H4 (cell line): ENCODE results near the gene TMEM258. TPM values are rescaled to one million over a fixed set of nuclear protein-coding genes. Genes with fewer than 3 reads are reported as not detected.

Experiments
- DNase-seq: peaks from one replicate; pipeline ENCODE4 v3.0.0-alpha.2; 2015; ENCODE audit warnings: low spot score
- total RNA-seq: library from RNA; depleted of rRNA; stranded (reverse); fragments of >200 nt; shearing (Covaris generic); gene quantifications from 2 replicates; pipeline ENCODE4 v1.2.3, GENCODE V29; 2014

Gene TMEM258
- total RNA-seq, 1 experiment from 2014 or later, result 133 TPM

DNA sequence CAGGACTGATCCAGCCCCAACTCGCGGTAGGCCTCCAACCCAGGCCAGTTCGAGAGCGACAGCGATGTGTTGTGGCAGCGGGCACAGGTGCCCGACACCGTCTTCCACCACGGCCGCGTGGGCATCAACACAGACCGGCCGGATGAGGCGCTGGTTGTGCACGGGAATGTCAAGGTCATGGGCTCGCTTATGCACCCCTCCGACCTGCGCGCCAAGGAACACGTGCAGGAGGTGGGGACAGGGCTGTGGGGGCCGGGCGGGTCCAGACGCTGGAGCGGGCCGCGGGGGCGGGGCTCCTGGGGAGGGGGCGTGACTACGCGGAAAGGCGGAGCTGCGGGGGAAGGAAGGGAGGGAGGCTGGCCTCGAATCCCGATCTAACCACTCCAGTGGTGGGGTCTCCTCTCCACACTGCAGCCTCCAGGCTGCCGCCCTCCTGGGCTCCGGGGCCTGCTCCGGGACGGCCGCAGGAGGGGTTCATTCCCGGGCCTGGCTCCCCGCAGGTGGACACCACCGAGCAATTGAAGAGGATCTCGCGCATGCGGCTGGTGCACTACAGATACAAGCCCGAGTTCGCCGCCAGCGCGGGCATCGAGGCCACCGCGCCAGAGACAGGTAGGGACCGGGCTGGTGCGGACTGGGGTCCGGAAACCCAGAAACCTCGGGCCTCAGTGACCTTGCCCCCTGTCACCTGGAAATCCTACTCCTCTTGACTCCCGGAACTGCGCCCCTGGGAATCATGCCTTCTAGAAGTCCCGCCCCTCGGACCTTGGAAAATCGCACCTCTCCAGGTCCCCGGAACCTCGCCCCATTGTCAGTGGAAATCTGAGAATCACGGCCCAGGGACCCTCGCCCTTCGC lies 14.9 kb downstream of the TMEM258 start:
- no peak for DNase-seq

DNA sequence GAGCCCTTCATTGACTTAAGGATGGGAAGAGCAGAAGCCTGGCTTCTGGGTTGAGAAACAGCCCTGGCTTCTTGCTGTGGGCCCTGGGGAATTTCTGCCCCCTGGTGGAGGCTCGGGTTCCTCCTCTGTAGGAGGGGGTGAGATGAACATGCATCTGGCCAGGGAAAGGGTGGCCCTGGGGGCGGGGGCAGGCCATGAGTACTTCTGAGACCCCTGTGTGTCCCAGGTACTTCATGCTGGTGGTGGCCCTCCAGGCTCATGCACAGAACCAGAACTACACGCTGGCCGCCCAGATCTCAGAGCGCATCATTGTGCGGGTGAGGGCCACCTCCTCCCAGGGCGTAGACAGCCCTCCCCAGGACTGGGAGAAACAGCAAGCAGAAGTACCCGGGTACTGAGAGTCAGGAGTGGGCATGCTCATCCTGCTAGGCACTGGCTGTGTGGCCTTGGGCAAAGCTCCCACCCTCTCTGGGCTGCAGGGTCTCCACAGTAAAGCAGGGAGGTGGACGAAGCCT lies 15.8 kb downstream of the TMEM258 start:
- peak; percentile 34 for DNase-seq

DNA sequence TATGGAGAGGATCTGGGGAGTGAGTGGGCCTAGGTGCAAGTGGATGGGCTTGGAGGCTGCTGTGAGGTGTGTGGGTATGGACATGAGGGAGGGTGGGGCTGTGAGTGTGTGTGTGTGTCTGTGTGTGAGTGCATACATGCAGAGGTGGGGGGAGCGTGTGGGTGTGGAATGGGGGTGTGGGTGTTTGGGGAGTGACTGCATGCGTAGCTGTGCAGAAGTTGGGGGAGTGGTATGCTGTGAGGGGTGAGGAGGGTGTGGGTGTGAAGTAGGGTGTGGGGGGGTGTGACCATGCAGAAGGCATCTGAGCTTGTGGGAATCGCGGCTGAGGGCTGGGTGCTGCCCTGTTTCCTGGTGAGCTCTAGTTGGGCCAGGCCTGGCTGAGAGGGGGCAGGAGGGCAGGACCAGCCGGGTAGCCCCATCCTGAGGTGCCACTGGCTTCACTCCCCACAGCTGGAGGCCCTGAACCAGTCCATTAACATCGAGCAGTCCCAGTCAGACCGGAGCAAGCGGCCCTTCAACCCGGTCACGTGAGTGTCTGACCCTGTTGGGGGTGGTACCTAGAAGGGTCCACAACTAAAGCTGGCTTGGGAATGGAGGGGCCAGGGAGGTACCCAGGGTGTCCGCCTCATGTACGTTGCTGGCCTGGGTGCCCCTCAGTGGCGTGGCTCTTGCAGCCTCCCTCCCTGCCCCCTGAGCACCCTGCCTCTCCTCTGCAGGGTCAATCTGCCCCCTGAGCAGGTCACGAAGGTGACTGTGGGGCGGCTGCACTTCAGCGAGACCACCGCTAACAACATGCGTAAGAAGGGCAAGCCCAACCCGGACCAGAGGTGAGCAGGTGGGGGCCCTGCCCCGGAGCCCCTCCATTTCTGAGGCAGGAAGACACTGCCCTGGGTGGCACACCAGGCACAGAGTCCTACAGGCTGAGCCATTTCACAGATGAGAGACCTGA lies 16.5 kb downstream of the TMEM258 start:
- DNase-seq, result no peak

DNA sequence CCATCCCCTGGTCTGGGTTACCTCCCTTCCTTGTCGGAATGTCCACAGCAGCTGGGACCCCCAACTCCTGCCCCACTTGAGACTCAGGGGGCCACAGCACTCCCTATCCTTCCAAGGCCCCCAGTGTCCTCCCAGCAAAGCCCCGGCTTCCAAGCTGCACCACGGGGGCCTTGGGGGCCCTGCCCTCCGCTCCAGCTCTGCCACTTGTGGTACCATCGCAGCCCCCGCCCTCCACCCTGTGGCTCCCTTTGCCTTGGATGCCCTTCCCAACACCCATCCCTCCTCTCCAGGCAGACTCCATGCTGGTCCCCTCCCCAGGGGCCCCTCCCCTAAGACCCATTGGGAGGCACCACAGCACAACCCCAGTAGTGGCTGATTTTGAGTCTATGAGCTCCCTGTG lies 17.3 kb downstream of the TMEM258 start:
- no peak for DNase-seq

DNA sequence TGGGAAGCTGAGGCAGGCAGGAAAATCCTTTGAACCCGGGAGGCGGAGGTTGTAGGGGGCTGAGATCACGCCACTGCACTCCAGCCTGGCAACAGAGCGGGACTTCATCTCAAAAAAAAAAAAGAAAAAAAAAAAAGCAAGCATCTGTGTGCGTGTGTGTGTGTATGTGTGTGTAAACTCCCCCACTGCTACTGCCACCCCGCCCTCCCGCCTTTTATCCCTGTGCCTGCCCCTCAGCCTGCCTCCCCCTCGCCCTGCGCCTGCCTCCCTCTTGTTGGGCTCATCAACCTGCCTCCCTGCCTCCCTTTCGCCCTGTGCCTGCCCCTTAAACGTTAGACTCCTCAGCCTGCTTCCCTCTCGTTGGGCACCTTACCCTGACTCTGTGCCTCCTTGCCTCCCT lies 18.0 kb downstream of the TMEM258 start:
- DNase-seq, result no peak

DNA sequence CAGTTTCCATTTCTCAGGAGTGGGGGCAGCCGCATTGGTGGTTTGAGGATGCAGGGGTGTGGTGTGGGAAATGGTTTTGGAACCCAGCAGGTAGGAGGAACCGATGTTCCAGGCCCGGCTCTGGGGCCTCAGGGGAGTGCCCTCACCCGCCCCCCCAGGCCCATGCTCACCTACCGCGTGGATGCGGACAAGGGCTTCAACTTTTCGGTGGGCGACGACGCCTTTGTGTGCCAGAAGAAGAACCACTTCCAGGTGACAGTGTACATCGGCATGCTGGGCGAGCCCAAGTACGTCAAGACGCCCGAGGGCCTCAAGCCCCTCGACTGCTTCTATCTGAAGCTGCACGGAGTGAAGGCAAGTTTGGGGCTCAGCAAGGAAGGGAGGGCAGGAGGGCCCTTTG lies 18.6 kb downstream of the TMEM258 start:
- no peak for DNase-seq

DNA sequence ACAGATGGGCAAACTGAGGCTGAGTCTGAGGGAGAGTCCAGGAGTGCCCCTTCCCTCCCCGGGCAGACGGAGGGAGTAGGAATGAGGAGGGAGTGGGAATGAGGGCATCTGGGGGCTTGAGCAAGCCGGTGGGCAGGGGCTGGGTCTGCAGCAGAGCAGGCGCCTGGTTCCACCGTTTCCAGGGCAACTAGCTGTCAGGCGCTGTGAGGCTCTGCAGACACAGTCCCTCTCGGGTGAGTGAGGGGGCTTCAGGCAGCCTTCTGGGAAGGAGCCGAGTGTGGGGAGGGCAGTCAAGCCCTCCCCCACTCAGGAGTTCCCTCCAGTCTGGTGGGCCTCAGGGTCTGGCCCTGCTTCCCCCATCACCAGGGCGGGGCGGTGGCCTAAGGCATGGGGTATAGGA lies 19.0 kb downstream of the TMEM258 start:
- no peak for DNase-seq

DNA sequence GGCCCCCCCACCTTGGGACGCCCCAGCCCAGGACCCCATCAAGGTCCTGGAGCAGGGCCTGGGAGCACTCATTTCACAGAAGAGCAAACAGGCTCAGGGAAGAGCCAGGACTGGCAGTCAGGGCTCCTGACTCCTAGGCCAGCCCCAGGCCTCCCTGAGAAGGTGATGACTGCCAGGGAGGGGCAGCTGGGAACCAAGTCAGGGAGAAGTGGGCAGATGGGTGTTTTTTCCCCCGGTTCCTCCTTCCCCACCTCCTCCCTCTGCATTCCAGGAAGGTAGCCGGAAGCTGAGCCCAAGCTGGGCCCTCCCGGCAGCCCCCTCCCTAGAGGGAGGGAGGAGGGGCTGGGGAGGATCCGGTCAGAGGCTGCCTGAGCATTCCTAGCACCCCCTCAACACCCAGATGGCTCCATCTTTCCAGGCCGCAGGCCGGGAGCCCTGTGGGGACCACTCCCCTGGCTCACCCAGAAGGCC lies 20.4 kb downstream of the TMEM258 start:
- DNase-seq, result no peak

DNA sequence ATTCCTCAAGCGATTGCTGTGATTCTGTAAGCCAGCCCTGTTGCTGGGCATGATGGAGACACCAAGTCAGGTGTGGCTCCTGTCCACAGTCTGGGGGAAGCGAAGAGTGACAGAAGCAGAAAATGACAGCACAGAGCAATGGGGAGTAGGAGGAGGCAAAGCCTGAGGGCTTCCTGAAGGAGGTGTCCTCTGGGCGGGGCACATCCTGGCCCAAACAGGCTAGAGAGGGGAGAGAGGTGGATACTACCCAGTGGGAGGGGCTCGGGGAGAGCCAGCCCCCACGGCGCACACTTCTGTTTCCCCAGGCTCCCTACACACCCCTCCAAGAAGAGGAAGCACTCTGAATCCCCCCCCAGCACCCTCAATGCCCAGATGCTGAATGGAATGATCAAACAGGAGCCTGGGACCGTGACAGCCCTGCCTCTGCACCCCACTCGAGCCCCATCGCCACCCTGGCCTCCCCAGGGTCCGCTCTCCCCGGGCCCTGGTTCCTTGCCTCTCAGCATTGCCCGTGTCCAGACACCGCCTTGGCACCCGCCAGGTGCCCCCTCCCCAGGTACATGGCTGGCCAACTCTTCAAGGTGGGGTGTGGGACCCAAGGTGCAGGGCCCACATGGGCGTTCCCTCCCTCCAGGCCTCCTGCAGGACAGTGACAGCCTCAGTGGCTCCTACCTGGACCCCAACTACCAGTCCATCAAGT lies 21.1 kb downstream of the TMEM258 start:
- no peak for DNase-seq

DNA sequence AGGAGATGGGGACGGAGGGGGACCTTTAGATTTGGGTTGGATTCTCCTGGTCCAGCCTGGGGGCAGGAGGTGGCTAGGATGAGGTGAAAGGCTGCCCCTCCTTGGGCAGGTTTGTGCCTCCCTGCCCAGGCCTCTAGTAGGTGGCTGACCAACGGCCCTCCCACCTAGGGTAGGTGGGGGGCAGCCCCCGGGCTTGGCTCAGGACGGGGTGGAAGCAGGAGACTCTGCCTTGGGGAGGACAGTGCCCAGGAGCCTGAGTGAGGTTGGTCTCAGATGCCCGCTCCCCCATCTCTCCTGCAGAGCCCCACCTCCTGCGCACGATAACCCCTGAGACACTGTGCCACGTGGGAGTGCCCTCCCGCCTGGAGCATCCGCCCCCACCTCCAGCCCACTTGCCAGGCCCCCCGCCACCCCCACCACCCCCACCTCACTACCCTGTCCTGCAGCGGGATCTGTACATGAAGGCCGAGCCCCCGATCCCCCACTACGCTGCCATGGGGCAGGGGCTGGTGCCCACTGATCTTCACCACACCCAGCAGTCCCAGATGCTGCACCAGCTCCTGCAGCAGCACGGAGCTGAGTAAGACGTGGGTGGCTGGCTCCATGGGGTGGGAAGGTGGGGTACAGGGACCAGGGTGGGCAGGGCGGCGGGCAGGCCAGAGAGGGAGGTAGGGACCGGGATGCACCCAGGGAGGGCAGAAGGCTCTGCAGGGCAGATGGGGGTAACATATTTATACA lies 22.3 kb downstream of the TMEM258 start:
- DNase-seq, result no peak

DNA sequence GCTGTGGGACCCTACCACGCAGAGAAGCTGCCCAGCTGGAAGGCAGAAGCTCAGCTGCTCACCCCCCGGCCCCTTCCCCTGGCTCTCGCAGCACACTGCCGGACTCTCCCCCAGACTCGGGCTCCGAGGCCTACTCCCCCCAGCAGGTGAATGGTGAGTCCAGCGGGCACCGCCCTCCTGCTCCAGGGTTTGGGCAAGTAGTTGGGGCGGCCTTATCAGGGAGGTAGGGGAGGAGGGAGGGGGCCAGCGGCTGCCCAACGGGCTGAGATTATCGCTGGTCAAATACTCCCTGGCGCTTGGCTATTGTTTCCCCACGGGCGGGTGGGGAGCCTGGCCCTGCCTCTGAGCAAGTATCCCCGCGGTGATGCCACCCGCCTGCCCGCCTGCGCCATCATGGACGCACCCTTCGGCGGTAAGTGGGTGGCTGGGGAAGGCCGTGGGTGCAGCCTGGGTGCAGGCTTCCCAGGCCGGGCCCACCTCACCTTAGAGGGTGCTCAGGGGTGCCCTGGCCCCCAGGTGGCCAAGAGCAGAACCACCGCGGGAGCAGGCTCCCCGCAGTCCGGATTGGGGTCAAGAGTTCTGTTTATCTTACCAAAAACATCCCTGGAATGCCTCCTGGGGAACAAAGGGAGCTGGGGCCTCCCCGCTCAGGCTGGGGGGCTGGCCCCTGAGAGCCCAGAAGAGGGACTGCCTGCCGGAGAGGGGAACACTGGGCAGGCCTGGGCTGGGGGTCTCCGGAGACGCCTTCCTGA lies 23.1 kb downstream of the TMEM258 start:
- DNase-seq, result no peak

DNA sequence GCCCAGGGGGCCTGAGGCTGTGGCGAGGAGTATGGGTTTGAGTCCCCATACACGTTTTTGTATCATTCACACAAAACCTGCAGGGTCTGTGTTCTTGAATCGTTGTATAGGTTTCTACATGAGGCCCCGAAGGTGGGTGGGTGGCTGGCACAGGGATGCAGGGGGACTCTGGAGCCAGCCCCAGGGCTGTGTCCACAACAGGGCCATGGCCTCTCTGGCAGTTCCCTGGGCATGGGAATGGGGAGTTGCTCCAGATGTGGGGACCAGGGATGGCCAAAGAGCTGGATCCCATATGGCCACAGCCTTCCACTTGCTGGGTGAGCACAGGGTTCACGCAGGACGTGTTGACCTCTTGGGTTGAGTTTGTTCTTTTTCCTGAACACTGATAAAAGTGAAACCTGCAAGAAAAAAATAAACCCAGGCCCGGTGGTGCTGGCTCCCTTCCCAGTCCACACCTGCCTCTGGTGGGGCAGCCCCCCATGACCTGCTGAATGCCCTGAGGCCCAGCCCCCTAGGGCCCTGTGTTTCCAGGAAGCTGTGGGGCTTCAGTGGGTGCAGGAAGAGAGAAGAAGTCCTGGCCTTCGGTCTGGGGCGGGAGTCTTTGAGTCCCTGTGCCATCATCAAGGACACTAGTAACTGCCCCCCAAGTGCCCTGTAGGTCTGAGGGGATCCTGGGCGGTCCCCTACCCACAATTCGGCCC lies 23.9 kb downstream of the TMEM258 start:
- no peak for DNase-seq

DNA sequence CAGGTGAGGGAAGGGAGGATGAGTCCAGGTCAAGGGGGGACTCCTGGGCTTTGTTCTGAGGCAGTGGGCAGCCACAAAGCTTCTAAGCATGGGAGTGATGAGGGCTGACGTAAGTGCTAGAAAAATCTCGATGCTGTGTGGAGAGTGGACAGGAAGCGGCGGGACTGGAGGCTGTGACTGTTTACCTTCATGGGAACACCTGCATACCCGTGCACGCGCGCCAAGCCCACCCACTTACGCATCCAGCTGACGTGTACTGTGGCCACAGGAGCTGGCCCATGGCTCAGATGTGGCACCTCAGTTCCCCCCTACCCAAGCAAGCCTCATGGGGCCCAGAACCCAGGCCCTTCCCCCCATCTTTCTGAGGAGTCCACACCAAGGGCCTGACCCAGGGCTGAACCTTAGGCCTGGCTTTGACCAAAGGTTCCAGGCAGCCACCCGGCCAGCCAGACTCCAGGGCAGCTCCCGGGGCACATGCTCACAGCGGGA lies 26.0 kb downstream of the TMEM258 start:
- DNase-seq, result peak; percentile 22

DNA sequence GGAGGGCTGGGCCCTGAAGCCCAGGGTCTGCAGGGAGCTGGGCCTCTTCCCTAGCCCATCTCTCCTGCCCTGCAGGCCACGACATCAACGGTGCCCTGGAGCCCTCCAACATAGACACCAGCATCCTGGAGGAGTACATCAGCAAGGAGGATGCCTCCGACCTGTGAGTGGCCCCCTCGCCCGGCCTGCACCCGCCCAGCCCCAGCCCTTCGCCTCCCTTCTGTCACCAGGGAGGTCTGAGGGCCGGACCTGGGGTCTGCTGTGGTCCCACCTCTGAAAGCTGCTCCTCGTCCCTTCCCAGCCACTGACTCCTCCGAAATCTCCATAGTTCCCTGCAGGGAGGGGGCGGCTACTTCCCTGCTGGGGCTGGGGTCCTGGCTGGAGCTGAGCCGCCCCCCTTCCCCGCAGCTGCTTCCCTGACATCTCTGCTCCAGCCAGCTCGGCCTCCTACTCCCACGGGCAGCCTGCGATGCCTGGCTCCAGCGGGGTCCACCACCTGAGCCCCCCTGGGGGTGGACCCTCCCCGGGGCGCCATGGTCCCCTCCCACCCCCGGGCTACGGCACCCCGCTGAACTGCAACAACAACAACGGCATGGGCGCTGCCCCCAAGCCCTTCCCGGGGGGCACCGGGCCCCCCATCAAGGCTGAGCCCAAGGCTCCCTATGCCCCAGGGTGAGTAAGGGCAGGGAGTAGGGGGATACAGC lies 26.7 kb downstream of the TMEM258 start:
- no peak for DNase-seq

DNA sequence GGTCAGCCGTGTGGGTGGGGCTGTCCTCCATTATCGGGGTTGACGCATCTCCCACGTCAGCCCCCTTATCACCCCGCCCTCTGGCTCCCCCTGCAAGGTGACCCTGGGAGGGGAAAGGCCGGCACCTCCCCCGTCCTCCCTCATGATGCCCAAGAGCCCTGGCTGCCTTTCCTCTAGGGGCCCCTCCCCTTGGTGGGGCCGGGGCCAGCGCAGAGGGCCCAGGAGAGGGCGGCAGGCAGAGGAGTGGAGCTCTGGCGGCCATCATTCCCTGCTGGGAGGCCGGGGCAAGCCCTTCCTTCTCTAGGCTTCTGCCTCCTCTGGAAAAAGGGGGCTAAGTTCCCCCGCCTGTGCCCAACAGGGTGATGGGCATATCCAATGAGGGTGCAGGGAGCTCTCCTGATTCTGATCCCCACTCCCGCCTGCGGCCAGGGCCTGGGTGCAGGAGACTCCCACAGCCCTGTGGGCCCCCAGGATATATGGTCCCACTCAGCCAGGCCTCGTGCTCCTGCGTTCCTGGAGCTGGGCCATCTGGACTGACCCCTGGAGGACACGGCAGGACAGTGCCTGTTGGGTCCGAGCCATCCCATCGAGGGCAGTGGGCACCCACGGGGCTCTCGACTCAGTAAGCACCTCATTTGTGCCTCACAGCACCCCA lies 27.7 kb downstream of the TMEM258 start:
- no peak for DNase-seq

DNA sequence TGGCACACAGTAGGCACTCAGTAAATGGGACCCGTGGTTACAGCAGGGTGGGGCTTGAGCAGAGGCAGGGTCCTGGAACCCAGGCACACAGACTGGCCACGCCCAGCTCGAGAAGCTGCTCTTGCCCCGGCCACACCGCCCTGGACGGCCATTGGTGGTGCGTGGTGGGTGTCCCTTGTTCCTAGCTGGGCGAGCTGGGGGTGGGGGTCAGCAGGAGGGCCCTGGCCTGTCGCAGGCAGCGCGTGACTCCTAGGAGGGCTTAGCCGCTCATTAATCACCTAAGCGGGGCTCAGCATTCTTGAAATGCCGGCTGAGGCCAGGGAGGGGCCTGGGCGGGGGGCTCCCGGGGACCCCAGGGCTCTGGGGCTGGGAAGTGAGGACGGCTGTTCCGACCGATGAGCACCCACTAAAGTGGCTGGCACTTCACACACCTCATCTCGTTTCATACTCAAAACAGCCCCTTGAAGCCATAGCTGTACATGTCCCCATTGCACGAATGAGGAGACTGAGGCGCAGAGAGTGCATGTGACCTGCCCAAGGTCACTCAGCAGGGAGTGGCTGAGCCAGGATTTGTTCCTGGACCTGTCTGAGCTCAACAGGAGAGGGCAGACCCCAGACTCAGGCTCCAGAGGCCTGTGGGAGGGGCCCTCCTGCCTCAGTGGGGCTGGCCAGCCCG lies 28.3 kb downstream of the TMEM258 start:
- no peak for DNase-seq

DNA sequence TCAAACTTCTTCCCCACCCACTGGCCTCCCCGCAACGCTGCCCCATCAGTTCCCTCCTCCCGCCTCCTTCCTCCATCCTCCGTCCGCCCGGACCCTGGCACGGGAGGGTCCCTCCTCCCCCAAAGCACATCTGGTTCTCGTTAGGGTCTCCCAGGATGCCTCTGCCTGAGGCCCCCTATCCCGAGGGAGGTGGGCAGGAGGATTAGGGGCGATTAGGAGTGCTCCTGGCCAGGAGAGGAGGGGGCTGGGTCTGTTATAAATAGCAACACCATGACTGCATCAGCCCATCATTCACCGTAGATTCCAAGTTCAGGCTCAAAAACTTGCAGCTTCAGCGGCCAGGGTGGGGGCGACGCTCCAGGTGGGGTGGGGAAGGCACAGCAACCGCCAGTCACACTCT lies 29.6 kb downstream of the TMEM258 start:
- no peak for DNase-seq

DNA sequence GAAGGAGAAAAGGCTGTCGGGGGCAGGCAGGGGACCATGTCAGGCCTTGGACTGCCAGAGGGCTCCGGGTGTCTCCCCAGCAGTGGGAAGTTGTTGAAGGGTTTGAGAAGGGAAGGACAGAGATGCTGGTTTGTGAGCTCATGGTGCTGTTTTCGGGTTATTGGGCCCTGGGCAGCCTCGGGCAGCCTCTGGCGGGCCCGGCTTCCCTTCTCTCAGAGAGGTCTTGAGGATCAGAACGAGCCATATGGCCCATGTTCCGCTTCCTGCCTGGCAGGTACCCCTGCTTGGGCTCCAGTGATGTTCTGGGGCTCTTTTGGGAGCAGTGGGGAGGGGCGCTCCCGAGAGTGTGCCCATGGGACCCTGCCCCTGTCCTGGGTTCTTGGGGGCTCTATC lies 30.2 kb downstream of the TMEM258 start:
- no peak for DNase-seq
